SK-N-SH (cell line): ENCODE results near the gene KRTAP10-2.

Experiments
- FOXM1 ChIP-seq: IDR thresholded peaks from 2 replicates; pipeline ENCODE4 v1.4.0; 2012; ENCODE audit warnings: low read depth, mild to moderate bottlenecking
- TF ChIP-seq, protein P1 (sequence below): IDR thresholded peaks from 2 replicates; pipeline ENCODE4 v1.6.1; 2012; ENCODE audit warnings: mild to moderate bottlenecking, low read depth, low read length, moderate library complexity

DNA sequence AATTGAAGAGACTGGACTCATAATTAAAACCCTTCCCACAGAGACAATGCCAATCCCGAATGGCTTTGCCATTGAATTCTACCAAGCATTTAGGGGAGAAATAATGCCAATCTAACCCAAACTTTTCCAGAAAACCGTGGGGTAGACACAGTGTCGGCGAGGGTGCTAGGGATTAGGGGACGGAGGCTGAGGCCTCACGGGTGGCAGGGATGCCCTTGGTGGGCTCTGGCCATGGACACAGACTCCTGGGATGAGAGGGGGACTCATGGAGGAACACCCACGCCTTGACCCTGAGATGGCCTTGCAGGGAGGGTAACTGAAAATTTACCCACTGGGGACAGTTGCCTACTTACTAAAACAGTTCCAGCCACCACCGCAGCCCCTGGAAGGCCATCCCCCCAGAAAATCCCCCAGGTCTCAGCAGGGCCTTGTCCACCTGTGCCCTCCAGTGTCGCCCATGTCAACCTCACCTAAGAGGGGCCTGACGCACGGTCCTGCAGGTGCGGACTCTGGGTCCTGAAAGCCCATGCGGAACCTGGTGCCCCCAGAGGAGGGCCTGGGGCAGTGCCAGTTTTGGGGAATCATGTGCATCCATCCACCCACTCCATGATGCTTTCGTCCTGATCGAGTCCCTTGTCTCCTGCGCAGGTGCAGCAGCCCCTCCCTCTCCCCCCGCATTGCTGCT is 27.2 kb upstream of the KRTAP10-2 start:
- TF ChIP-seq, protein P1, sequence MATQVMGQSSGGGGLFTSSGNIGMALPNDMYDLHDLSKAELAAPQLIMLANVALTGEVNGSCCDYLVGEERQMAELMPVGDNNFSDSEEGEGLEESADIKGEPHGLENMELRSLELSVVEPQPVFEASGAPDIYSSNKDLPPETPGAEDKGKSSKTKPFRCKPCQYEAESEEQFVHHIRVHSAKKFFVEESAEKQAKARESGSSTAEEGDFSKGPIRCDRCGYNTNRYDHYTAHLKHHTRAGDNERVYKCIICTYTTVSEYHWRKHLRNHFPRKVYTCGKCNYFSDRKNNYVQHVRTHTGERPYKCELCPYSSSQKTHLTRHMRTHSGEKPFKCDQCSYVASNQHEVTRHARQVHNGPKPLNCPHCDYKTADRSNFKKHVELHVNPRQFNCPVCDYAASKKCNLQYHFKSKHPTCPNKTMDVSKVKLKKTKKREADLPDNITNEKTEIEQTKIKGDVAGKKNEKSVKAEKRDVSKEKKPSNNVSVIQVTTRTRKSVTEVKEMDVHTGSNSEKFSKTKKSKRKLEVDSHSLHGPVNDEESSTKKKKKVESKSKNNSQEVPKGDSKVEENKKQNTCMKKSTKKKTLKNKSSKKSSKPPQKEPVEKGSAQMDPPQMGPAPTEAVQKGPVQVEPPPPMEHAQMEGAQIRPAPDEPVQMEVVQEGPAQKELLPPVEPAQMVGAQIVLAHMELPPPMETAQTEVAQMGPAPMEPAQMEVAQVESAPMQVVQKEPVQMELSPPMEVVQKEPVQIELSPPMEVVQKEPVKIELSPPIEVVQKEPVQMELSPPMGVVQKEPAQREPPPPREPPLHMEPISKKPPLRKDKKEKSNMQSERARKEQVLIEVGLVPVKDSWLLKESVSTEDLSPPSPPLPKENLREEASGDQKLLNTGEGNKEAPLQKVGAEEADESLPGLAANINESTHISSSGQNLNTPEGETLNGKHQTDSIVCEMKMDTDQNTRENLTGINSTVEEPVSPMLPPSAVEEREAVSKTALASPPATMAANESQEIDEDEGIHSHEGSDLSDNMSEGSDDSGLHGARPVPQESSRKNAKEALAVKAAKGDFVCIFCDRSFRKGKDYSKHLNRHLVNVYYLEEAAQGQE = no peak
- TF ChIP-seq FOXM1 = no peak
